ENCODE measurements around the gene QARS1.

- TF ChIP-seq, protein P1, sequence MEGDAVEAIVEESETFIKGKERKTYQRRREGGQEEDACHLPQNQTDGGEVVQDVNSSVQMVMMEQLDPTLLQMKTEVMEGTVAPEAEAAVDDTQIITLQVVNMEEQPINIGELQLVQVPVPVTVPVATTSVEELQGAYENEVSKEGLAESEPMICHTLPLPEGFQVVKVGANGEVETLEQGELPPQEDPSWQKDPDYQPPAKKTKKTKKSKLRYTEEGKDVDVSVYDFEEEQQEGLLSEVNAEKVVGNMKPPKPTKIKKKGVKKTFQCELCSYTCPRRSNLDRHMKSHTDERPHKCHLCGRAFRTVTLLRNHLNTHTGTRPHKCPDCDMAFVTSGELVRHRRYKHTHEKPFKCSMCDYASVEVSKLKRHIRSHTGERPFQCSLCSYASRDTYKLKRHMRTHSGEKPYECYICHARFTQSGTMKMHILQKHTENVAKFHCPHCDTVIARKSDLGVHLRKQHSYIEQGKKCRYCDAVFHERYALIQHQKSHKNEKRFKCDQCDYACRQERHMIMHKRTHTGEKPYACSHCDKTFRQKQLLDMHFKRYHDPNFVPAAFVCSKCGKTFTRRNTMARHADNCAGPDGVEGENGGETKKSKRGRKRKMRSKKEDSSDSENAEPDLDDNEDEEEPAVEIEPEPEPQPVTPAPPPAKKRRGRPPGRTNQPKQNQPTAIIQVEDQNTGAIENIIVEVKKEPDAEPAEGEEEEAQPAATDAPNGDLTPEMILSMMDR (conservative IDR thresholded peaks at IDR 0.05): no peak
- TF ChIP-seq ZFX (IDR thresholded peaks at IDR 0.05): no peak
Observed at GRCh38 chr3:49058011-49058410, 46.5 kb downstream of the QARS1 start.

All from C4-2B (cell line).